GM12892 (cell line): Measurements from ENCODE around the gene POU4F1.

Source experiments
- DNase-seq: peaks from one replicate; pipeline ENCODE4 v3.0.0; 2011; ENCODE audit not compliant: insufficient read length
- FAIRE-seq: peaks from 2 replicates; lab custom pipeline; 2011; peaks lifted over from hg19 to GRCh38; lab: Jason Lieb, UNC
- POLR2A ChIP-seq: IDR thresholded peaks from 2 replicates; pipeline ENCODE4 v1.6.1; 2011; ENCODE audit warnings: low read depth, low read length, control low read depth
- POLR2AphosphoS5 ChIP-seq: IDR thresholded peaks from 2 replicates; pipeline ENCODE4 v1.6.1; 2011; ENCODE audit warnings: low read depth, low read length, control low read depth
- TAF1 ChIP-seq: IDR thresholded peaks from 2 replicates; pipeline ENCODE4 v1.6.1; 2011; ENCODE audit warnings: low read depth, mild to moderate bottlenecking, control low read depth, low read length, borderline replicate concordance

The POU4F1 gene

DNA sequence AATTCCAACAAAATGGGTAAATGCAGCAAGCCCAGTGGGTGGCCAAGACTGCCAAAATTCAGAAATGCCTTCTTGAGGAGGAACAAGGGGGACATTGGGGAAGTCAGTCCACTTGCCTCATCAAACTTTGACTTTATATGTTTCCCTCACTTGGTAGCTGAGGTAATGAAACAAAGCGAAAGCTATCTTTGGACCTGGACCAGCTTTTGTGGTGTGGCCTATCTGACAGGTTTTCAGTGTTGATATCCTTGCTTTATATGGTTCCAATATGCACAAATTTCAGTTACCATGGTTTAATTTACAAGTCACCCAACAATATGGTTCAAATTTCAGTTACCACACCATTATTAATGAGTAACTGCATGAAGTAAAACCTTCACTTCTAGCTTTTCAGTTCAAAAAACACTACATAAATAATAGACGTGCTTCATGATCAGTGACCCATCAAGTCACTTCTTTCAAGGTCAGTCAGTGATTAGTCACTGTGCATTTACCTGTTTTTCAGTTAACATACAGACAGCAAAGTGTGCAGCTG lies 17.7 kb upstream of the POU4F1 start:
- no peak for DNase-seq
- no peak for FAIRE-seq
- TF ChIP-seq POLR2A (no peak), TAF1 (no peak), POLR2AphosphoS5 (no peak)

- TF ChIP-seq POLR2AphosphoS5, result no peak
- no peak for TF ChIP-seq TAF1
- TF ChIP-seq POLR2A, result no peak
- FAIRE-seq (no peak), DNase-seq (no peak)
These were observed 15.1 kb upstream of the POU4F1 start for GRCh38 chr13:78618411-78618810.

DNA sequence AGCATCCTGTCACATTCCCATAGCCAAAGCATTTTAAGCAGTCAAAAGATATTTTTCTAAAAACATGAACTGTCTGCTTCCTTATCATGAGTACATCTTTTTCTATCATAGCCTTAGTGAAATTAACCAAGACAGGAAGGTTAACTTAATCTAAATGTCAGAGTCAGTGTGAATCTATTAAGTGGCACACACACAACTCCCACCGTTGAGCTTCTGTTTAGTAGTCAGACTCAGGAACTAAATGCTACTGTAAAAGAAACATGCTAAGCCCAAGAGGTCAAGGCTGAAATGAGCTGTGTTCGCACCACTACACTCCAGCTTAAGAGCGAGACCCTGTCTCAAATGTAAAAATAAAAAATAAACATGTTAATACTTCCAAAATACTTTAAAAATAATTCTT lies 7.7 kb upstream of the POU4F1 start:
- no peak for DNase-seq
- FAIRE-seq, result no peak
- TF ChIP-seq POLR2A (no peak), POLR2AphosphoS5 (no peak), TAF1 (no peak)

GRCh38 chr13:78610381-78610883 lies 7.1 kb upstream of the POU4F1 start:
- FAIRE-seq (peak; percentile 9), DNase-seq (no peak)
- TF ChIP-seq POLR2A, result no peak

DNA sequence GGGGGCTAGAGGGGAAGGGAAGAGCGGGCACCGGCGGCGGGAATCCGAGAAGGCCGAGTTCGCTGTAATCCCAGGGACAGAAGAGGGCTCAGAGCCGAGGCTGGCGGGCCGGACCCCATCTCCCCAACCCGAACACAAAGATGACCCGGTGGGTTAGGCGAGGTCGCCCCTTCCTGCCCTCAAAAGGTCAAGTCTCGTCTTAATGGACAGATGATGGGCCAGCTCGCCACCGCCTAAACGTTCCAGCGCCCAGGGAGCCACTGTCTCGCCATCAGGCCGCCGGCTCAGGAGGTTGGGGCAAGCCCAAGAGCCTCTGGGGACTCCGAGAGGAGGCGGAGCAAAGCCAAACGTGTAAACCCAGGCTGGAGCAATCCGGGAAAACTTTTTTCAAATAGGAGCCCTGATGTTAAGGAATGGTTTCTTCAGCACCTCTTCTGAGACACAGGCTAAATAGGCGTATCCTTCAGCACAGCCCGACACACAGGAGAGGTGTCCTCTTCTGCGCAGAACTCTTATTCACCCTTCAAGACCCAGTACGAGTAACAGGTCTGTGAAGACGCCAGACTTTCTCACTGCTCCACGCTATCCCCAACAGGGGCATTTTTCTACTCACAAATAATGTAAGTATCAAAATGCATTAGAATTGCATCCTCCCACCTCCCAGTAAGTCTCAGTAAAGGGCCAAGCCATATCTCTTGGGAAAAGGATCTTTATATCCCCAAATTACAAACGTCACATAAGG lies 6.3 kb upstream of the POU4F1 start:
- DNase-seq, result no peak
- no peak for FAIRE-seq

GRCh38 chr13:78608688-78609463 lies 5.5 kb upstream of the POU4F1 start:
- FAIRE-seq (no peak), DNase-seq (no peak)
- TF ChIP-seq POLR2AphosphoS5 (no peak), POLR2A (no peak), TAF1 (no peak)

More for the DNA sequence above, 6.3 kb upstream of the POU4F1 start:
- TF ChIP-seq POLR2A (no peak), POLR2AphosphoS5 (no peak), TAF1 (no peak)

- no peak for DNase-seq
- no peak for FAIRE-seq
- TF ChIP-seq TAF1 (no peak), POLR2AphosphoS5 (no peak), POLR2A (no peak)
These were observed 4.9 kb upstream of the POU4F1 start for GRCh38 chr13:78608252-78608687.

DNA sequence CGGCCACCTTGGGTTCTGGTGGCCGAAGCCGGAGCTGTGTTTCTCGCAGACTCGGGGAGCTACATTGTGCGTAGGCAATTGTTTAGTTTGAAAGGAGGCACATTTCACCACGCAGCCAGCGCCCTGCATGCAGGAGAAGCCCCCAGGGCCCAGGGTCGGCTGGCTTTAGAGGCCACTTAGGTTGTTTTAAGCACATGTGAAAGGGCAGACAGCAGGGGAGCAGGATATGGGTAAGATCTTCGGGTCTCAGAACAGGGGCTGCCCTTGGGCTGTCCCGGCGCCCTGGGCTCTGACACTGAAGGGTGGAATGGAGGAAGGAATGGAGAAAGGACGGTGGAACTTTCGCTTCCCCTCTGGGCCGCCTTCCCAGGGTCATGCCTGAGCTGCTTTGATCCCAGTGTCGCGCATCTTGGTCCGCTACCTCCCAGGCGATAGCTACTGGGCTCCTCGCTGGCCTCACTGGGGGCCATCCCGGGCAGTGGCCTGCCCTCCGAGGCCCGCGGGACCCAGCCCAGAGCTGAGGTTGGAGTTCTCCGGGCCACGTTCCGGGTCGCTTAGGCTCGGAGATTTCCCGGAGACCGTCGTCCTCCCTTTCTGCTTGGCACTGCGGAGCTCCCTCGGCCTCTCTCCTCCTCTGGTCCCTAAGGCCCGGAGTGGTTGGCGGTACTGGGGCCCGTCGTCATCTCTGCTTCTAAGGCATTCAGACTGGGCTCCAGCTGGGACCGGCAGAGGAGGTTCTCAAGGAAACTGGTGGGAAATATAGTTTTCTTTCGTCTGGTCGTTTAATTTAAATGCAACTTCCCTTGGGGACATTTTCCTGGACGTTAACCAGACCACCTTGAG lies 4.3 kb upstream of the POU4F1 start:
- TF ChIP-seq TAF1 (no peak), POLR2A (no peak), POLR2AphosphoS5 (no peak)
- no peak for DNase-seq
- no peak for FAIRE-seq

DNA sequence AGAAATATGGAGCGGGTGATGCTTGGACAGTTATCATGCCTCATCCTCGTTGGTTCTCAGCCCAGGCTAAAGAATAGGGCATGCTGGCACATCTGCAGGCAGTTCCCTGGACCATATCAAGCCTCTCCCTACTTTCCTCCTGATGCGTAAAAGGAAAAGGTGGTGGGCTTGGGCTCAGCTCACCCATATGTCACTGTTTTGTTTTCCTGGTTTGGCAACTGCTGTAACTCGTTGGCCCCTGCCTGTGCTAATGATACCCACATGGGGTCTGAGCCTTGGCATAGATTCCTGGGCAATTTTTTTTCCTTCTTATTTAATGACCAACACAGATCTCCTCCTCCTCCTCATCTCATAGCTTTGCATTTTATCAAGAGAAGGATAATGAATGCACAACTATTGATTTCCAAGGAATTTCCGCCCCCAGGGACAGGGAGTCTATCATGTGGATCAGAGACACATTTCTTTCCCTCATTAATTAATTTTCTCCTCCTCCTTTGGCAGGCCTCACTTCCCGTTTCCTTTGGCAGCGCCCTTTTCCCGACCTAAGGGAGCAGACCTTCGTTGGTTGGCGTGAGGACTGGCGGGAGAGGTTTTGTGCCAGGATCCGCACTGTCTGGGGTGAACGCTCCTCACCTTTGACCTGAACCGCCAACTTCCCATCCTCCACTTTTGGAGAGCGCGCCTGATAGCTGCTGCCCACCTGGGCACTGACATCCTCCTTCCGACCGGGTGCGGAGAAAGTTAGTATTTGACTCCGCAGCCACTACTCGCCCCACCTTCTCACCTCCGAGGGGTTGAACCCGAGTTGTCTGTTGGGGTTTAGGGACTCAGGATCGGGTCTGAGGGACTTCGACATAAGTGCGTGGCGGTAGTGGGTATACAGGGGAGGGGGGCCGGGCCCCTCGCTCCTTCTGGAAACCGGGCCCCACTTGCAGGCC lies 3.4 kb upstream of the POU4F1 start:
- no peak for TF ChIP-seq POLR2A
- no peak for TF ChIP-seq TAF1
- no peak for TF ChIP-seq POLR2AphosphoS5
- FAIRE-seq, result no peak
- DNase-seq, result no peak

DNA sequence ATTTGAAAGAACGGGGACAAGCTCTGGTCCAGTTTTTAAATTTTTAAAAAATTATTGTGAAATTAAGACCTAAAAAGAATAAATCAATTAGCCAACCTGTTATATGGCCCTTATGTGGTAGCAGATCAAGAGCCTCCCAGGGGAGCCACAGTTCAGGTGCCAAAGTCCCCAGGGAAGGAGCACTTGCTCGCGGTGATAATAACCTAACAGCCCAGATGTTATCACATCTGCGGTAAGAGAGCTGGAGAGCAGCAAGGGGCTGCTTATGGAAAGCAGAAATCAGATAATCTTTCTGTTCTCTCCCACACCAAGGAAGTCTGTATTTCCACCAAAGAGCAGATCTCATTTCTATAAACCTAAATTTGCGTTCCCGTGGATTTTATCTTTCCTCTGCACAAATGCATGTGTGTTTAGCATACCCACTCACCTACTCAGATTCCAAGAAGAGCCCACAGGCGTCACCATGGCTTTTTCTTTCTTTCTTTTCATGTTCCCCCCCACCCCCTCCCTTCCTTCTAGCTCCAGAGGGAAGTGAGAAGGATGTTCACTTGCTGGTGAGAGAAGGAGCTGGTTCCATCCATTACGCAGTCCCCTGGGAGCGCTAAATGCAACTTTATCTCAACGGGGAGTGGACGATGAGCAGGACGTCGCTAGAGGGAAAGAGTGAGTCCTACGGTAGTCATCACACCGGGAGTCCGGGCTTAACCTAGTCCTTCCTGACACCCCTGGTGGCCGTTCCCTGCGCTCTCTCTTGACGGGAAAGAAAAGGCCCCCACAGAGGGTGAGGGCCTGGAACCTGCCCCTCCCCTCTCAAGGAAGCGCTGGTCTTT lies 1.6 kb upstream of the POU4F1 start:
- DNase-seq, result no peak
- FAIRE-seq, result peak; percentile 51
- no peak for TF ChIP-seq POLR2A
- no peak for TF ChIP-seq TAF1
- no peak for TF ChIP-seq POLR2AphosphoS5
